Astrocyte of the cerebellum (primary cell): ENCODE measurements around the gene CPT2.

Source experiments
- DNase-seq: peaks from one replicate; pipeline ENCODE4 v3.0.0-alpha.2; 2011; ENCODE audit warnings: low read depth
- H3K4me3 ChIP-seq: 2 replicates; pipeline ENCODE4 v1.5.1; 2011; ENCODE audit warnings: mild to moderate bottlenecking, low read depth, low read length, moderate library complexity
- CTCF ChIP-seq: IDR thresholded peaks from 2 replicates; pipeline ENCODE4 v1.5.1; 2012; ENCODE audit warnings: low read length, low read depth, moderate library complexity, mild to moderate bottlenecking; ENCODE audit errors: missing control alignments
- in situ Hi-C: cut with HindIII; loops from 2 replicates; pipeline ENCODE4 v1.10.0; 2017; ENCODE audit warnings: low sequenced_read_pairs

CPT2 gene

GRCh38 chr1:53246261-53247134 is 49.9 kb downstream of the CPT2 start:
- no peak for TF ChIP-seq CTCF
- H3K4me3 ChIP-seq: no peak overlapping the region
- DNase-seq: peak; percentile 16
- in situ Hi-C loops: no loop called here

DNA sequence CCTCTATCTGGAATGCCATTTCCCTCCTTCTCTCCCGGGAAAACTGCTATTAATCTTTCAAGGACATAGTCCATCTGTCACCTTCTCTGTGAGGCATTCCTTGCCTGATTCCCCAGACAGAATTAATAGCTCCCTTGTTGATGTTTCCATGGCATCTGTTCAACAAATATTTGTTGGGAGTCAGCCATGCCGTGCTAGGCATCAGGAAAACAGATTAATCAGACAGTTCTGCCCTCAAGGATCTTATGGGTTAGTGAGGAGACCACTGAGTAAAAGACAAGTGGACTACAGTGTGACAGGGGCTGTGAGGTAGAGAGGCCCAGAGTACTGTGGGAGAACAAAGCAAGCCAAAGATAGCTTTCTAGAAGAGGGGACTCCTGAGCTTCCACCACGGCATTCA is 53.1 kb downstream of the CPT2 start:
- no peak for DNase-seq
- in situ Hi-C loops: no loop called here
- no peak for TF ChIP-seq CTCF
- H3K4me3 ChIP-seq: no peak overlapping the region

GRCh38 chr1:53250325-53250724 is 53.7 kb downstream of the CPT2 start:
- in situ Hi-C loops: no loop called here
- DNase-seq: no peak
- TF ChIP-seq CTCF: no peak
- no peak overlapping the region for H3K4me3 ChIP-seq

- no peak for DNase-seq
- no peak overlapping the region for H3K4me3 ChIP-seq
- no peak for TF ChIP-seq CTCF
- in situ Hi-C loops: no loop called here
These were observed 57.5 kb downstream of the CPT2 start for GRCh38 chr1:53254011-53254640.

GRCh38 chr1:53255031-53255430 is 58.4 kb downstream of the CPT2 start:
- TF ChIP-seq CTCF: no peak
- in situ Hi-C loops: no loop called here
- no peak for DNase-seq
- H3K4me3 ChIP-seq: no peak overlapping the region

GRCh38 chr1:53256511-53257453 is 60.2 kb downstream of the CPT2 start:
- in situ Hi-C loops: no loop called here
- no peak overlapping the region for H3K4me3 ChIP-seq

More at GRCh38 chr1:53256511-53257453, 60.2 kb downstream of the CPT2 start:
- TF ChIP-seq CTCF: no peak
- DNase-seq: no peak
